KG1 (cell line): Measurements from ENCODE around the gene CNIH3.

Experiments used
- DNase-seq: peaks from one replicate; lab custom pipeline; 2025; lab: John Stamatoyannopoulos, UW

The CNIH3 gene

GRCh38 chr1:224616756-224617409, 766 bp downstream of the CNIH3 start:
- DNase-seq: no peak

- no peak for DNase-seq
These were observed 1.6 kb downstream of the CNIH3 start for GRCh38 chr1:224617410-224618355.

- no peak for DNase-seq
These were observed 3.1 kb downstream of the CNIH3 start for GRCh38 chr1:224619209-224619608.

- DNase-seq: no peak
These were observed 4.0 kb downstream of the CNIH3 start for GRCh38 chr1:224620105-224620504.

- DNase-seq: no peak
These were observed 5.9 kb downstream of the CNIH3 start for GRCh38 chr1:224621813-224622682.

GRCh38 chr1:224622831-224623230, 6.7 kb downstream of the CNIH3 start:
- no peak for DNase-seq

GRCh38 chr1:224623310-224623714, 7.2 kb downstream of the CNIH3 start:
- no peak for DNase-seq

- DNase-seq: peak; percentile 77
These were observed 7.7 kb downstream of the CNIH3 start for GRCh38 chr1:224623743-224624333.

GRCh38 chr1:224624432-224624831, 8.3 kb downstream of the CNIH3 start:
- DNase-seq: no peak

GRCh38 chr1:224626042-224626441, 9.9 kb downstream of the CNIH3 start:
- no peak for DNase-seq

GRCh38 chr1:224629965-224630364, 13.8 kb downstream of the CNIH3 start:
- DNase-seq: no peak

- DNase-seq: no peak
These were observed 15.5 kb downstream of the CNIH3 start for GRCh38 chr1:224631462-224632115.

GRCh38 chr1:224632381-224632871, 16.3 kb downstream of the CNIH3 start:
- DNase-seq: no peak

- no peak for DNase-seq
These were observed 16.8 kb downstream of the CNIH3 start for GRCh38 chr1:224632921-224633321.

GRCh38 chr1:224635356-224635755, 19.2 kb downstream of the CNIH3 start:
- no peak for DNase-seq

GRCh38 chr1:224637515-224637914, 21.4 kb downstream of the CNIH3 start:
- no peak for DNase-seq

GRCh38 chr1:224637936-224638335, 21.8 kb downstream of the CNIH3 start:
- DNase-seq: no peak

GRCh38 chr1:224639426-224639975, 23.4 kb downstream of the CNIH3 start:
- no peak for DNase-seq

GRCh38 chr1:224640018-224640417, 23.9 kb downstream of the CNIH3 start:
- no peak for DNase-seq

GRCh38 chr1:224640587-224640986, 24.5 kb downstream of the CNIH3 start:
- no peak for DNase-seq

GRCh38 chr1:224641030-224641429, 24.9 kb downstream of the CNIH3 start:
- DNase-seq: no peak
